DOHH2 (cell line): ENCODE data around the gene FPR3.

Experiments
- EZH2phosphoT487 ChIP-seq: fragments of 200-600 bp; sonication (generic); IDR thresholded peaks from 2 replicates; pipeline ENCODE4 v1.6.1; 2017; ENCODE audit warnings: borderline replicate concordance, mild to moderate bottlenecking, antibody characterized with exemption, low read length, moderate library complexity, mixed read lengths
- TF ChIP-seq, protein P1 (sequence below): fragments of 200-600 bp; sonication (generic); IDR thresholded peaks from one replicate; pipeline ENCODE4 v1.5.1; 2014; ENCODE audit warnings: antibody characterized with exemption, mild to moderate bottlenecking, low read depth, low read length; ENCODE audit not compliant: poor library complexity, severe bottlenecking

DNA sequence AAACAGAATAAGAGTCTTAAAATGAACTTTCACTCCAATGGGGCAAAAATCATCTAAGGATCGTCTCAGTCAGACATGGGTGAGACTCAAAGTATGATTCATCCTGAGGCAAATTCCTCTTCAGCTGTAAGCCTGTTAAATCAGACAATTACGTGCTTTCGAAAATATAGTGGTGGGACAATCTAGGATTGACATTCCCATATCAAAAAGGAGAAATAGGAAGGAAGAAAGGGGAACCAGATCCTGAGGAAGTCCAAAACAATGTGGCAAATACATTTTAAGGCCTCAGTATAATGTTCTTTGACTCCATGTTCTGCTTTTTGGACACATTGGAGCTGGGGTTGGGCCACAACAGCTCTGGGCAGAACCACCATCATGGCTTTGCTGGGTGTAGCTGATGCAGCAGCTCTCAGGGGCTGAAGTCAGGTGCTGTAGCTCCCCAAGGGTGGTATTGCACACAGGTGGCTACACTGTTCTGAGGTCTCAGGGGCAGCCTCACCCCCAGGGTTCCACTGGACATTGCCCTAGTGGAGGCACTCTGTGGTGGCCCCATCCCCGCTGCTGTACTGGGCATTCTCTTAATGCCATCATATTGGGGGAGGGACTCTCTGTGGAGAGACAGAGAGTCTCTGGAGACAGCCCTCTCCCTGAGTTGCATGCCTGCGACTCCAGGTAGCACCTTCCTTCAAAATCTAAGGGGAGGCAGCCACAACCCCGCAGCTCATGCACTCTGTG lies 5.7 kb upstream of the FPR3 start:
- TF ChIP-seq, protein P1, sequence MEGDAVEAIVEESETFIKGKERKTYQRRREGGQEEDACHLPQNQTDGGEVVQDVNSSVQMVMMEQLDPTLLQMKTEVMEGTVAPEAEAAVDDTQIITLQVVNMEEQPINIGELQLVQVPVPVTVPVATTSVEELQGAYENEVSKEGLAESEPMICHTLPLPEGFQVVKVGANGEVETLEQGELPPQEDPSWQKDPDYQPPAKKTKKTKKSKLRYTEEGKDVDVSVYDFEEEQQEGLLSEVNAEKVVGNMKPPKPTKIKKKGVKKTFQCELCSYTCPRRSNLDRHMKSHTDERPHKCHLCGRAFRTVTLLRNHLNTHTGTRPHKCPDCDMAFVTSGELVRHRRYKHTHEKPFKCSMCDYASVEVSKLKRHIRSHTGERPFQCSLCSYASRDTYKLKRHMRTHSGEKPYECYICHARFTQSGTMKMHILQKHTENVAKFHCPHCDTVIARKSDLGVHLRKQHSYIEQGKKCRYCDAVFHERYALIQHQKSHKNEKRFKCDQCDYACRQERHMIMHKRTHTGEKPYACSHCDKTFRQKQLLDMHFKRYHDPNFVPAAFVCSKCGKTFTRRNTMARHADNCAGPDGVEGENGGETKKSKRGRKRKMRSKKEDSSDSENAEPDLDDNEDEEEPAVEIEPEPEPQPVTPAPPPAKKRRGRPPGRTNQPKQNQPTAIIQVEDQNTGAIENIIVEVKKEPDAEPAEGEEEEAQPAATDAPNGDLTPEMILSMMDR: no peak
- no peak for TF ChIP-seq EZH2phosphoT487
